Measurements from ENCODE around the gene C11orf91. TPM values are rescaled to one million over a fixed set of nuclear protein-coding genes. Genes with fewer than 3 reads are reported as not detected.
"Not testable (repeated sequence)": the region's sequence is repeated elsewhere in the genome, so short reads cannot be mapped to it uniquely, and the experiment has no call there.

The C11orf91 gene
- total RNA-seq, 2 experiments from 2014 or later = not detected

DNA sequence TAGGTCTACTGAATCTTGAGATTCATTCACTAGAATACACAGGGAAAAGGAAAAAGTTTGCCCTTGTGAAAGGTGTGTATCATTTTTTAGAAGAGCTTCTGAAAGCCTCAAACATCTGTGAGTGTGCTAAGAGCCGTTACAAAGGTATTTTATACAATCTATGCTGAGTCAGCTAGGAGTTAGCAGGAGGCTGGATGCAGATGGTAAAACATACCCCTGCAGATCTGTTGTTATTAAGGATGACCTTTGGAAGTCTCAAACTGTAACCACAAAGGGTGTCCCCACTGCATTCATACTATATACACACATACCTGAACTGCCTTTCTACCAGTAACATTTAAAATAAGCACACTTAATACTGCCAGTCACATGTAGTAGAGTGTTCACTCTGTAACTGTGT lies 8.4 kb upstream of the C11orf91 start:
- Histone ChIP-seq H2AFZ (ENCODE audit: low read length) (no peak overlapping the region), H3K4me2 (ENCODE audit: low read length) (no peak overlapping the region), H3K9me2 (ENCODE audit: insufficient read depth, low read length) (no peaks in the 10 kb centered on the region), H3K4me1 (ENCODE audit: insufficient read depth, low read length, poor library complexity, severe bottlenecking) (no peaks in the 10 kb centered on the region), H3K9me3 (ENCODE audit: low read length) (no peaks in the 10 kb centered on the region), H3K36me3 (ENCODE audit: insufficient read depth, low read length) (peaks cover 11% of the 10 kb centered on the region), H3K4me3 (ENCODE audit: low read depth, low read length, poor library complexity, severe bottlenecking) (no peak overlapping the region), H3K79me2 (ENCODE audit: insufficient read depth, low read depth, low read length) (no peaks in the 10 kb centered on the region), H3K27ac (ENCODE audit: low read depth, low read length, poor library complexity, severe bottlenecking) (no peak overlapping the region), H4K20me1 (ENCODE audit: insufficient read depth, low read length) (no peaks in the 10 kb centered on the region)
- ChIA-PET CTCF (ENCODE audit: unreplicated experiment) (no interaction called here), POLR2A (no interaction called here)
- TF ChIP-seq EZH2phosphoT487 (IDR thresholded peaks at IDR 0.05; ENCODE audit: borderline replicate concordance, low read depth, low read length) = no peak
- TF ChIP-seq, protein P1, sequence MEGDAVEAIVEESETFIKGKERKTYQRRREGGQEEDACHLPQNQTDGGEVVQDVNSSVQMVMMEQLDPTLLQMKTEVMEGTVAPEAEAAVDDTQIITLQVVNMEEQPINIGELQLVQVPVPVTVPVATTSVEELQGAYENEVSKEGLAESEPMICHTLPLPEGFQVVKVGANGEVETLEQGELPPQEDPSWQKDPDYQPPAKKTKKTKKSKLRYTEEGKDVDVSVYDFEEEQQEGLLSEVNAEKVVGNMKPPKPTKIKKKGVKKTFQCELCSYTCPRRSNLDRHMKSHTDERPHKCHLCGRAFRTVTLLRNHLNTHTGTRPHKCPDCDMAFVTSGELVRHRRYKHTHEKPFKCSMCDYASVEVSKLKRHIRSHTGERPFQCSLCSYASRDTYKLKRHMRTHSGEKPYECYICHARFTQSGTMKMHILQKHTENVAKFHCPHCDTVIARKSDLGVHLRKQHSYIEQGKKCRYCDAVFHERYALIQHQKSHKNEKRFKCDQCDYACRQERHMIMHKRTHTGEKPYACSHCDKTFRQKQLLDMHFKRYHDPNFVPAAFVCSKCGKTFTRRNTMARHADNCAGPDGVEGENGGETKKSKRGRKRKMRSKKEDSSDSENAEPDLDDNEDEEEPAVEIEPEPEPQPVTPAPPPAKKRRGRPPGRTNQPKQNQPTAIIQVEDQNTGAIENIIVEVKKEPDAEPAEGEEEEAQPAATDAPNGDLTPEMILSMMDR (conservative IDR thresholded peaks at IDR 0.05; ENCODE audit: low read length) = no peak
- intact Hi-C loops (cut with micrococcal nuclease; ENCODE audit: unreplicated experiment) = no loop called here
- no peak for DNase-seq (ENCODE audit: low spot score)
- BruUV-seq (replicated peaks) = TSS peak; percentile 28

DNA sequence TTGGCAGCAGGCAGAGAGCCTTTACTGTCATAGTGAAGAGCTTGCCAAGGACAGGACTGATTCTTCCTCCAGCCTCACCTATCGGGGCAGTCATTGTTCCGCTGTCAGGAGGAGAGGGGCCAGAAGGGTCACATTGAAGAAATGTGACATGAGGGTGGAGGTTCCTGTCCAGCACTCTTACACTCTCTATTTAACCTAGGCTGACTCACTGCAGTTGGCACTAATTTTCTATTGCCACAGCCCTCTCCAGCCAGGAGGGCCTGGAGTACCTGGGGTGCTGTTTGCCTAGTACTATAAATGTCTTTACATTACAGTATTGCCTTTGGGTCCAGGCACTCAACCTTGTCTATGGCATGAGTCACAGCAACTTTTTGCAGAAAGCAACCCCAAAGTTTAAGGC lies 7.2 kb upstream of the C11orf91 start:
- H3K4me2 ChIP-seq (ENCODE audit: low read length); DNase-seq (ENCODE audit: low spot score); BruUV-seq (replicated peaks); H3K9me3 ChIP-seq (ENCODE audit: low read length); CTCF ChIA-PET (ENCODE audit: unreplicated experiment); intact Hi-C loops (cut with micrococcal nuclease; ENCODE audit: unreplicated experiment); H3K4me1 ChIP-seq (ENCODE audit: insufficient read depth, low read length, poor library complexity, severe bottlenecking); H3K27ac ChIP-seq (ENCODE audit: low read depth, low read length, poor library complexity, severe bottlenecking); H2AFZ ChIP-seq (ENCODE audit: low read length); H4K20me1 ChIP-seq (ENCODE audit: insufficient read depth, low read length); H3K9me2 ChIP-seq (ENCODE audit: insufficient read depth, low read length); H3K4me3 ChIP-seq (ENCODE audit: low read depth, low read length, poor library complexity, severe bottlenecking); H3K79me2 ChIP-seq (ENCODE audit: insufficient read depth, low read depth, low read length): not testable (repeated sequence)
- POLR2A ChIA-PET = interaction anchor here (0.7 kb wide), 1 partner anchor 786 kb away, joined by 5 read pairs; no protein-coding TSS in a partner anchor
- H3K36me3 ChIP-seq (ENCODE audit: insufficient read depth, low read length) = peaks cover 11% of the 10 kb centered on the region

DNA sequence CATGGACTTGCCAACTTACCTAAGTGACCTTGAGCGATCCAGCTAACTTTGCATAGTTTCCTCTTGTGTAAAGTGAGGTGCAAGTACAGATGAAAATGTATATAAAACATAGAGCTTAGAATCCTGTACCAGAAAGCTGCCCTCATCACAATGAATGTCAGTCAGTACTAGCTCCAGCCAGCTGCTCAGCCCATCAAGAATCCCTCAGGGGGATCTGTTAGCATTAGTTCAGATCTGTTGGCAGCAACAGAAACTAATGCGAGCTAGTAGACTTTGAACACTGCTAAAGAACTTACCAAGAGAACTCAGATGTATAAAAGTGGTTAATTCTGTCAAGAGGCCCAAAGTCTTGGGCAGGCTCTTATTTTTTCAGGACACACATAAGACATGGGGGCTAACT lies 6.3 kb upstream of the C11orf91 start:
- H3K9me2 ChIP-seq (ENCODE audit: insufficient read depth, low read length) = no peaks in the 10 kb centered on the region
- no peak overlapping the region for H3K27ac ChIP-seq (ENCODE audit: low read depth, low read length, poor library complexity, severe bottlenecking)
- ChIA-PET CTCF (ENCODE audit: unreplicated experiment) (no interaction called here), POLR2A (interaction anchor here (0.5 to 0.8 kb wide), 3 partner anchors 231 to 361 kb away, joined by 3 to 5 read pairs (median 3); no protein-coding TSS in a partner anchor)
- H3K4me1 ChIP-seq (ENCODE audit: insufficient read depth, low read length, poor library complexity, severe bottlenecking) = no peaks in the 10 kb centered on the region
- peaks cover 11% of the 10 kb centered on the region for H3K36me3 ChIP-seq (ENCODE audit: insufficient read depth, low read length)
- H4K20me1 ChIP-seq (ENCODE audit: insufficient read depth, low read length) = no peaks in the 10 kb centered on the region
- H3K79me2 ChIP-seq (ENCODE audit: insufficient read depth, low read depth, low read length) = no peaks in the 10 kb centered on the region
- no peak overlapping the region for H3K4me3 ChIP-seq (ENCODE audit: low read depth, low read length, poor library complexity, severe bottlenecking)
- no peak overlapping the region for H2AFZ ChIP-seq (ENCODE audit: low read length)
- TF ChIP-seq, protein P1 (conservative IDR thresholded peaks at IDR 0.05; ENCODE audit: low read length) = no peak
- no peak for TF ChIP-seq EZH2phosphoT487 (IDR thresholded peaks at IDR 0.05; ENCODE audit: borderline replicate concordance, low read depth, low read length)
- BruUV-seq (replicated peaks) = no TSS peak
- H3K4me2 ChIP-seq (ENCODE audit: low read length) = no peak overlapping the region
- DNase-seq (ENCODE audit: low spot score) = no peak
- H3K9me3 ChIP-seq (ENCODE audit: low read length) = no peaks in the 10 kb centered on the region
- intact Hi-C loops (cut with micrococcal nuclease; ENCODE audit: unreplicated experiment) = no loop called here
